ENCODE results near the gene IFI44L.

Gene IFI44L

DNA sequence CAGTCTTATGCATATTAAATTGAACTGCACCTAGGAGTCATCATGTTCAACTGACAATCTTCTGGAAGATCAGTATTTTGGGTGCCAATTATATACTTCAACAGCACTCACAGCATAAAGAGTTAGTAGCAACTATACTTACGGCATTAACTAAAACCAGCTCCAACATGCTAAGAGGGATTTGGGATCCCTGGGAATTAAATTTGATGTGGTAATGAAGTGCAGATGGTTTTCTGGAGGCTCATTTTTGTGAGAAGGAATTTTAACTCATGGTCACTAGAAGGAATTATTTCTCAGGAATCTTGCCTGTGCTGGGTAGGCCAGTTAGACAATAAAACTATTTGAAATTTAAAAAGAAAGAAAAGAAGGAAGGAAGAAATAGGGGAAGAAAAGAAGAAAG is 47.7 kb downstream of the IFI44L start:
- H3K4me3 ChIP-seq (ENCODE audit: low read depth, low read length) = no peak overlapping the region
- TF ChIP-seq, protein P1, sequence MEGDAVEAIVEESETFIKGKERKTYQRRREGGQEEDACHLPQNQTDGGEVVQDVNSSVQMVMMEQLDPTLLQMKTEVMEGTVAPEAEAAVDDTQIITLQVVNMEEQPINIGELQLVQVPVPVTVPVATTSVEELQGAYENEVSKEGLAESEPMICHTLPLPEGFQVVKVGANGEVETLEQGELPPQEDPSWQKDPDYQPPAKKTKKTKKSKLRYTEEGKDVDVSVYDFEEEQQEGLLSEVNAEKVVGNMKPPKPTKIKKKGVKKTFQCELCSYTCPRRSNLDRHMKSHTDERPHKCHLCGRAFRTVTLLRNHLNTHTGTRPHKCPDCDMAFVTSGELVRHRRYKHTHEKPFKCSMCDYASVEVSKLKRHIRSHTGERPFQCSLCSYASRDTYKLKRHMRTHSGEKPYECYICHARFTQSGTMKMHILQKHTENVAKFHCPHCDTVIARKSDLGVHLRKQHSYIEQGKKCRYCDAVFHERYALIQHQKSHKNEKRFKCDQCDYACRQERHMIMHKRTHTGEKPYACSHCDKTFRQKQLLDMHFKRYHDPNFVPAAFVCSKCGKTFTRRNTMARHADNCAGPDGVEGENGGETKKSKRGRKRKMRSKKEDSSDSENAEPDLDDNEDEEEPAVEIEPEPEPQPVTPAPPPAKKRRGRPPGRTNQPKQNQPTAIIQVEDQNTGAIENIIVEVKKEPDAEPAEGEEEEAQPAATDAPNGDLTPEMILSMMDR (IDR thresholded peaks at IDR 0.05; ENCODE audit: low read depth, low read length, missing control alignments) = no peak
- DNase-seq (ENCODE audit: low read depth) = no peak

DNA sequence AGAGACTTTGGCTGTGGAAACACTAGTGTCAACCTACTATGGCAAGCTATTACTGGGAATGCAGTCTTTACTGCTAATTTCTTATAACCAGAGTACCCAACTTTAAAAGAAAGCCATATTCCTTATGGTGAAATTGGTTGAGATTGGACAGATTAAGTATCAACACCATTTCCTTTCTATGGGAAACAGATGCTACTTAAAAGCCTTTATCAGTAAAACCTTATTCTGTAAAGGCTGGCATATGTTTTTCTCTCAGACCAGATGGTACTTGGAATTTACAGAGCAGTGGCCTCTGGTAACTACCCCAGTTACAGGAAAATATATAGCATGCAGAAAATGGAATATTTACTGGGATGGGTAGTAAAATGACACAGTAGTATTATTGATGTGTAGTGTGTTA is 48.2 kb downstream of the IFI44L start:
- H3K4me3 ChIP-seq (ENCODE audit: low read depth, low read length) = no peak overlapping the region
- DNase-seq (ENCODE audit: low read depth) = no peak
- TF ChIP-seq, protein P1 (IDR thresholded peaks at IDR 0.05; ENCODE audit: low read depth, low read length, missing control alignments) = no peak

DNA sequence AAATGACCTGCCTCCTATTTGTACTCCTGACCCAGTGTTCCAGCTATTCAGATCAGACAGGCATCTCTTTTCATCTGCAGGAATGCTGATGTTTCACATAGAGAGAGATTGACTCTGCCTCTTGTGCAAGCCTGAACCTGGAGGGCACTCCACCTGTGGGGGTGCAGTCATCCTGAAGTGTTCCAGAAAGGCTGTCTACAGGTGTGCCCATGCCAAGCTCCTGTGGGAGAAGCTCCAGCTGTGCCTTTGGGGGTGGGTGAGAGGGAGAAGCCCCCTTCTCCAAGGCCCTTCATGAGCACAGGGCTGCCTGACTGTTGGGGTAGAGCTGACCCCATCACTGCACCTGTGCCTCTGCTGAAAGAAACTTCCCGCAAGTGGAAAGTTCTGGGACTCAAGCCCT is 52.2 kb downstream of the IFI44L start:
- TF ChIP-seq, protein P1 (IDR thresholded peaks at IDR 0.05; ENCODE audit: low read depth, low read length, missing control alignments) = no peak
- no peak for DNase-seq (ENCODE audit: low read depth)
- H3K4me3 ChIP-seq (ENCODE audit: low read depth, low read length) = no peak overlapping the region

DNA sequence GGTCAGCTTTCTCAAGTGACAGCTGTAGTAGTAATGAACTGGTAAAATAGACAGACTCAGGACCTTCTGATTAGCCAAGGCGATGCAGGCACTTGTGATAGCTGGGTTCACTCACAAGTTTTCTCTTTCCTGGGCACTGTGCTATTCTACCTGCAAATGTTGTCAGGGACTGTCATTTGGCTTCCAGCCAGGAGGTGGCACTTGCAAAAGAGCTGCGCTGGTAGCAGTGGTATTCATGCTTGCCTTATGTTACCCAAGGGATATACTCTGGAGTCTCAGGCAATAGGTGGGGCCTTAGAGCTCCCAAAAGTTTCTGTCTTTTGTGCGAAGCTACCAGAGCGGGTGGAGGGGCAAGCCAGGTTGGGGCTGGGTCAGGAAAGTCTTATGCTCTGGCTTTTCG is 52.9 kb downstream of the IFI44L start:
- no peak for DNase-seq (ENCODE audit: low read depth)
- TF ChIP-seq, protein P1 (IDR thresholded peaks at IDR 0.05; ENCODE audit: low read depth, low read length, missing control alignments) = peak; percentile 41

DNA sequence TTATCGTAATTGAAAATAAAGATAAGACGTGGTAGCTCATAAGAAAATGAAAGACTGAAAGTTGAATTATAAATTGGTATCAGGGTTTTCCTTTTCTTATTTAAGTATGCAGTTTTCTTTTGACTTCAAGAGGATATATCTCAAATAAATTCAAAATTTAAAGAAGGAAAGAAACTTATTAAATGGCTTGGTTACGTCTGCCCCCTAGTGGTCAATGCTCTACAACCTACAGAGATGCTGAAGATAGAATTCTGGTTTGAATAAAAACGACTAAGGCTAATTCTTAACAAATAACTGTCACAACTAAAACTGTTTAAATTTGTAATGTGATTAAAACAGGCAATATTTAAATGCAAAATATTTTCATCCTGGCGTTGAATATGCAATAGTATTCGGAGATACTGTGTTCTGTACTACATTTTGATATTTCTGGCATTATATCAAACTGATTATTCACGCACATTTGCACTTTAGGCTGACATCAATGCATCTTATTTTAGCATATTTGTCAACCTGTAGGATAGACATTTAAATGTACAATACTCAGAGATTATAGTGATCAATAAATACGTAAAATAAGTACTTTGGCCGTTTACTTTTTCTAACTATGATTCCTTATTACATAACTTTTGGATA is 56.2 kb downstream of the IFI44L start:
- peak; percentile 48 for DNase-seq (ENCODE audit: low read depth)
- H3K4me3 ChIP-seq (ENCODE audit: low read depth, low read length) = no peak overlapping the region
- TF ChIP-seq, protein P1 (IDR thresholded peaks at IDR 0.05; ENCODE audit: low read depth, low read length, missing control alignments) = peak; percentile 52

More for the DNA sequence above, 52.9 kb downstream of the IFI44L start:
- no peak overlapping the region for H3K4me3 ChIP-seq (ENCODE audit: low read depth, low read length)

DNA sequence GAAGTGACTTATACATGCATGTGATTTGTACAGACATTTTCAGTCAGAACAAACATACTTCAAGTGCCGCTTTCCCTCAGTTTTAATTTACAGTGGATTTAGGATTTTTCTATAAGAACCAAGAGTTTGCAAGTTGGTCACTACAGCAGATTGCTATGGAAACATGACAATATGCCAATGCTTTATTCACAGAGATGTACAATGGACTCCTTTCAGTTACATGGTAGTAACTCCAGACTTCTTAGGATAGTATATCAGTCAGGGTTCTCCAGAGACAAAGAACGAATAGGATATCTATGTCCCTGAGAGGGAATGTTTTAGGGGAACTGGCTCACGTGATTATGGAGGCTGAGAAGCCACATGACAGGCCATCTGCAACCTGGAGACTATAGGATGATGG is 56.7 kb downstream of the IFI44L start:
- no peak for DNase-seq (ENCODE audit: low read depth)
- TF ChIP-seq, protein P1 (IDR thresholded peaks at IDR 0.05; ENCODE audit: low read depth, low read length, missing control alignments) = no peak
- no peak overlapping the region for H3K4me3 ChIP-seq (ENCODE audit: low read depth, low read length)

DNA sequence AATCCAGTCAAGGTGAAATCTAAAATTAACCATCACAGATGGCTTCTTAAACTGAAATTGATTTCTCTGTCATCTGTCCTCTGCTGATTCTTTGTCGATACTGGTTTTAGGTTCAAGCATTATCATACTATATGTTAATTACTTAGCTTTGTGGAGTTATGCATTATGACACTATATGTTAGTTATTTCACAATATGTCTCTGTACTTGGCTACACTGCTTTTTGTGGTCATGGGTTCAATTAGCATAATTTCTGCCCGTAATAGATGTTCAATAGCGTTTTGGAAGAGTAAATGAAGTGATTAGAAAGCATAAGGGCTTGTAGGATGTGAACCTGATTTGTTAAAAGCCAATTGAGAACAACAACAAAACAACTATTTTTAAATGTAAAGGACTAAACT is 57.5 kb downstream of the IFI44L start:
- no peak for DNase-seq (ENCODE audit: low read depth)
- no peak overlapping the region for H3K4me3 ChIP-seq (ENCODE audit: low read depth, low read length)
- TF ChIP-seq, protein P1 (IDR thresholded peaks at IDR 0.05; ENCODE audit: low read depth, low read length, missing control alignments) = no peak

Measured in GM12864 (cell line).